Stimulated activated CD4-positive, alpha-beta T cell treated with anti-CD3 and anti-CD28 coated beads, Interleukin-15, amount 100 ng/mL, for 1 hour (primary cell): ENCODE measurements around the gene THOC6.
"Not testable (repeated sequence)": the region's sequence is repeated elsewhere in the genome, so short reads cannot be mapped to it uniquely, and the experiment has no call there.

ENCODE experiments used
- DNase-seq, 2 donors: peaks; one replicate each; pipeline ENCODE4 v3.0.0-alpha.2; 2020; ENCODE audit warnings: low read depth in 1 of 2, low spot score in 1 of 2

THOC6 gene

GRCh38 chr16:3029491-3030221 lies 5.8 kb downstream of the THOC6 start:
- no peak for DNase-seq

DNA sequence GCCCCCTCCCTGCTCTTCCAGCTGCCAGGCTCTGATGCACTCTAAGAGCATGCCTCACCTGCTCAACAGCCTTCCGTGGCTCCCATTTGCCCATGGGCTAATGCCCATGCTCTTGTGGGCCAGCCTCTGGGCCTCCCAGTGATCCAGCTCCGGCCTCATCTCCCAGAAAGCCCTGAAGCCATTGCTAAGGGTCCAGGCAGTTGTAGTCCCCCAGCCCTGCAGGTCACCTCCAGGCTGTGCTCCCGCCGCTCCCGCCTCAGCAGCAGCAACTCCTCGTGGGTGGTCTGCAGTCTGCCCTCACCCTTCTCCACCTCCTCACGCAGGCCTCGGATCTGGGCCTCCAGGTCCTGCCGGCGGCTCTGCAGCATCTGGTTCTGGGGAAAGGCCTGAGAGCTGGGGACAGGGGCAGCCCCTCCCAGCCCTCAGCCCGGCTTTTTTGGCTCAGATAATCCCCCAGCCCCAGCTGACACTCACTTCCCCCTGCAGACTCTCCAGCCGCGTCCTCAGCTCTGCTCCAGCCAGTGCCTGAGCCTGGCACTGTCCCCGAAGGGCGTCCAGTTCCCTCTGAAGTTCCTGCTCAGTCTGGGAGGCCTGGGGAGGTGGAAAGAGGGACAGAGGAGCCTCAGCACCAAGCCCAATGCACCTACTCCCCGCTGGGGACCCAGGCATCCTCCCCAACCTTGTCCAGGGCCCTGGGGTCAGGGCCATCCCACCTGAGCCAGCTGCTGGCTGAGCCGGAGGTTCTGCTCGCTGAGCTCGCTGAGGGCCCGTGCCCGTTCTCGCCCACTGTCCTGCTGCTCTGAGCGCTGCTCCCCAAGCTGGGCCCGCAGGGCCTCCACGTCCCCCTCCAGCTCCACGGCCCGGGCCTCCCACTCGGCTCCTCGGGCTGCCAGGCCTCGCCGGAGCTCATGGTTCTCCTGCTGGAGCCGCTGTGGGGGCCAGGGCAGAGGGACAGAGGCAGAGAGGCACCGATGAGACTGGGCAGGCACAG lies 6.7 kb downstream of the THOC6 start:
- DNase-seq: no peak

- DNase-seq: no peak
Observed at GRCh38 chr16:3032624-3033023, 8.8 kb downstream of the THOC6 start.

DNA sequence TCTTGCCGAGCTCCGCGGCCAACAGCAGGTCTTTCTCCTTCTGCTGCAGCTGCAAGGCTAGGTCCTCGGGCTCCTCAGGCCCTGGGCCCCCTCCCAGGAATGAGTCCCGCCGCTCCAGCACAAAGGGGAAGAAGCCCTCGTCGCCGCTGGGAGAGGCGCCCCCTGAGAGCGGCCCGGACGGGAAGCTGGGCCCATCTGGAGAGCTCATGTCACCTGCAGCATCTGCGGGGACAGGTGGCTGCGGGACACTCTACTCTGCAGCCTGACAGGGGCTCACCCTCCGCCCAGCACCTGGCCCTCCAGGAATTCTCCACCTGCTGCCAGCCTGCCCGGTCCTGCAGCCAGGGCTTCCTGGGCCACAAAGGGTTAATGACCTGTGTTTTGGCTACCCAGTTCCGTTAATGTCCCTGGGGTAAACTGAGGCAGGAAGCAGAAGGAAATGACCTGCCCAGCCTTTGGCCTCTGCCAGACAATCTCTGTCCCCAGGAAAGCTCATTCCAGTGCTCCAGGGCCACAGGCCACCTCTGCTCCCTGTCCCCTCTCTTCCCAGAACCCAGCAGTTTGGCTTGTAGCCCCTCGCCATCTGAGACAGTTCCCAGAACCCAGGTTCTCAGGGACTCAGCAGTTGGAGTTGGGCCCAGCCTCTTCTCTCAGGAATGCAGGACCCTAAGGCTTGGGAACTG lies 11.6 kb downstream of the THOC6 start:
- DNase-seq: no peak

GRCh38 chr16:3035972-3036725 lies 12.3 kb downstream of the THOC6 start:
- DNase-seq: no peak

DNA sequence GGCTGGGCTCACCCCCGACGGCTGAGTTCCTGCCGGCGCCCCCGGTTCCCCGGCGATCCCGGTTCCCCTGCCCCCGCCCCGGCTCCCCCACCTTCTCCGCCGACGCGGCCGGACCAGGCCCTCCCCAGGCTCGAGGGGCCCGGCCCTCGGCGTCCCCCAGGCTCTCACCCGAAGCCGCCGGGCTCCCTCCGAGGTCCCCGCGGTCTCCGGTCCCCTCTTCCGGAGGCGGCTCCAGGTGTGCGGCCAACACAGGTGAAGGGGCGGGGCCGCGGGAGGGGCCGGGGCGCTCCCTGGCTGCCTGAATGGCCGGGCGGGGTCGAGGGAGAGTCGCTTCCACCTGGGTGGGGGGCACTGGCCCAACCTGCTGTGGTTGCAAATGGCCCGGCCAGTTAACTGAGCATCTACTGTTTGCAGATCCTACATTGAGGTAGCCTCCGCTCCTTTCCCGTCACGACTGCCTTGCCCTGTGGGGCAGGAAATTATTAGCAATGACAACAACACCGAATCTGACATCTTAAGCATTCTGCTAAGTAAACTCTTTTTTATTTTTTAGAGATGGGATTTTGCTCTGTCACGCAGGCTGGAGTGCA lies 13.0 kb downstream of the THOC6 start, which contains the start of gene BICDL2:
TSS of gene BICDL2 (minus strand) at position 219 of the 590 bp plus-strand sequence. CDS start 1,448 bp downstream, outside the sequence.
- no peak for DNase-seq

- no peak for DNase-seq
Observed at GRCh38 chr16:3038256-3038655, 14.4 kb downstream of the THOC6 start.

GRCh38 chr16:3038896-3039295 lies 15.1 kb downstream of the THOC6 start:
- DNase-seq: no peak

DNA sequence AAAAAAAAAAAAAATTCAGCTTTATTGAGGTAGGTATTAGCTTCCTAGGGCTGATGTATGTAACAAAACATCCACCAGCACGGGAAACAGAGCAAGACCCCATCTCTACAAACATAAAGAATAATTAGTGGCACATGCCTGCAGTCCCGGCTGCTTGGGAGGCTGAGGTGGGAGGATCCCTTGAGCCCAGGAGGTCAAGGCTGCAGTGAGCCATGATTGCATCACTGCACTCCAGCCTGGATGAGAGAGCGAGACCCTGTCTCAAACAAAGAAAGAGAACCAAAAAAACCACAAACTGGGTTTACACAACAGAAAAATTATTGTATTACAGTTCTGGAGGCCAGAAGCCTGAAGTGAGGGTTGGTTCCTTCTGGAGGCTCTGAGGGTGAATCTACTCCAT lies 18.5 kb downstream of the THOC6 start:
- DNase-seq: no peak

- DNase-seq: no peak
Observed at GRCh38 chr16:3044708-3045107, 20.9 kb downstream of the THOC6 start.

GRCh38 chr16:3045758-3046640 lies 22.2 kb downstream of the THOC6 start, which contains the start of gene MMP25:
MMP25 (plus strand) TSS chr16:3046561; CDS start chr16:3046918, 357 bp downstream.
- DNase-seq: no peak

DNA sequence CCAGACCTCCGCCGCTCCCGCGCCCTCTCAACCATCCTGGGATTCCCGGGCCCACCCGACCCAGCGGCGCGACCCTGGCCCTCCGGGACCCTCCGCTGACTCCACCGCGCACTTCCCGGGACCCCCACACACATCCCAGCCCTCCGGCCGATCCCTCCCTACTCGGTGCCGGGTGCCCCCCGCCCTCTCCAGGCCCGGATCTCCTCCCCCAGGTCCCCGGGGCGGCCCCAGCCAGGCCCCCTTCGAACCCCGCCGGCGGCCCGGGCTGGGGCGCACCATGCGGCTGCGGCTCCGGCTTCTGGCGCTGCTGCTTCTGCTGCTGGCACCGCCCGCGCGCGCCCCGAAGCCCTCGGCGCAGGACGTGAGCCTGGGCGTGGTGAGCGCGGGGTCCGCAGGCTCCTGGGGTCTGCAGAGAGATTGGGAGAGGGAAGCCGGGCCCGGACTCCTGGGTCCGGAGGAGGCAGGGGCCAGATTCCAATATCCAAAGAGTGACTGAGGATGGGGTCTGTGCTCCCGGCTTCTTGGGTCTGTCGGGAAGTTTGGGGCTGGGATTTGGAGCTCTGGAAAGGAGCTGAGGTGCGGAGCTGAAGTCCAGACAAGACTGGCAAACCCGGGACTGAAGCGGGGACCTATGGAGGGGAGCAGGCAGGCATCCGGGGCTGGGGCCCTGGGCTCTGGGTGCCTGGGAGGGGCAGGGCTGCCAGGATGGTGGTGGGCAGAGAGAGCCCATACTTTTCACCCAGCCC lies 23.0 kb downstream of the THOC6 start:
- DNase-seq: no peak

DNA sequence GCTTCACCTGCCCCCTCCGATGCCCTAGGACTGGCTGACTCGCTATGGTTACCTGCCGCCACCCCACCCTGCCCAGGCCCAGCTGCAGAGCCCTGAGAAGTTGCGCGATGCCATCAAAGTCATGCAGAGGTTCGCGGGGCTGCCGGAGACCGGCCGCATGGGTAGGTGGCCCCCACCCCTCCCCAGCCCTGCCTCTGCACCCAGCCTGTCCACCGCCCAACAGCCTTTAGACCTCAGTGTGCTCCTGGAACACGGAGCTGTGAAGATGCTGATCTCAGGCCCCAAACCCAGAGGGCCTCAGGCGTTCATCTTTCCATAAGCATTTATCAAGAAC lies 23.5 kb downstream of the THOC6 start:
- DNase-seq: no peak

GRCh38 chr16:3049921-3050481 lies 26.2 kb downstream of the THOC6 start:
- no peak for DNase-seq

DNA sequence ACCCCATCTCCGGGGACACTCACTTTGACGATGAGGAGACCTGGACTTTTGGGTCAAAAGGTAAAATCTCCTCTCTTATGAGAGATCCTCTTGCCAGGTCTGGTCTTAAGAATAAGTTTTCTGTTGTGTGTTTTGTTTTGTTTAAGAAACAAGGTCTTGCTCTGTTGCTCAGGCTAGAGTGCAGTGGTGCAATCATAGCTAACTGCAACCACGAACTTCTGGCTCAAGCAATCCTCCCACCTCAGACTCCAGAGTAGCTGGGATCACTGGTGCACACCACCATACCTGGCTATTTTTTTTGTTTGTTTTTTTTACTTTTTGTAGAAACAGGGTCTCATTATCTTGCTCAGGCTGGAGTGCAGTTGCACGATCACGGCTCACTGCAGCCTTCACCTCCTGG lies 26.7 kb downstream of the THOC6 start:
- no peak for DNase-seq

DNA sequence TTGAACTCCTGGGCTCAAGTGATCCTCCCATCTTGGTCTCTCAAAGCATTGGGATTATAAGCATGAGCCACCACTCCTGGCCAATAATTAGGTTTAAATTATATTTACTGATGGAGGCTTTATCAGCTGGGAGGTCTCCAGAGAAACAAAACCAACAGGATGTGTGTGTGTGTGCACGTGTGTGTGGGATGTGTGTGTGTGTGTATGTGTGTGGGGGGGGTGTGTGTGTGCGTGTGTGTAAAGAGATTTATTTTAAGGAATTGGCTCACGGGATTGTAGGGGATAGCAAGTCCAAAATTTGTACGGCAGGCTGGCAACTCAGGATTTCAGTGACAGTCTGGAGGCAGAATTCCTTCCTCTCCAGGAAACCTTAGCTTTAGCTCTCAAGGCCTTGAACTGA lies 27.2 kb downstream of the THOC6 start:
- no peak for DNase-seq

- DNase-seq: no peak
Observed at GRCh38 chr16:3051494-3051893, 27.7 kb downstream of the THOC6 start.

DNA sequence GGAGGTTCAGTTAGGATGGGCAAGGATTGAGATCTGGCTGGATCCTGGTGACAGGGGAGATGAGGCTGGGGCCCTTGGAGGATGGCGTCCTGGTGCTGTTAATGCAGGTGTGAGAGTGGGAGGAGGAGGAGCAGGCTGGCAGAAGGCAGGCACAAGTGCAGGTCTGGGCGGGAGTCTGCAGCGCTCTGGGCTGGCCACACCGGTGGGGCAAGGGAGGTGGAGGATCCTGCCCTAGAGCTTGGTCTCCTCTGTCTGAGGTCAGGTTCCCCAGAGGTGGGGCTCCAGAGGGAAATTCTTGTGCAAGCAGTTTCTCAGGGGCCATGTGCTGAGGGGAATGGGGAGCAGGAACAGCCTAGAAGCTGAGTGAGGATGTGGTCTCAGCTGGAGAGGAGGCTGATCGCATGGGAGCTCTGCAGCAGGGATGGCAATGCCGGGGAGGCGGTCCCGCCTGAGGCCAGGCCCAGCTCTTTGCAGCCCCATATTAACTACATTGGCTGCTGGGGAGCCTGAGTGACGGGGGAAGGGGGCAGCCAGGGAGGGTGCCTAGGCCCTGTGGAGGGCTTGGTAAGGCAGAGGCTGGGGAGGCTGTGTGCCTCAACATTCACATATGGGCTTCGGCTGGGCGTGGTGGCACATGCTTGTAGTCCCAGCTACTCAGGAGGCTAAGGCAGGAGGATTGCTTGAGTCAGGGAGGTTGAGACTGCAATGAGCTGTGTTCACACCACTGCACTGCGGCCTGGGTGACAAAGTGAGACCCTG lies 28.9 kb downstream of the THOC6 start:
- not testable (repeated sequence) for DNase-seq
